HEK293 (cell line): ENCODE measurements around the gene CALHM1.
A peak's percentile ranks its signal among the peaks of the same experiment; 100 is the strongest.

Experiments used
- CTCF ChIA-PET: fragments of 350-600 bp; formaldehyde crosslinking; extraction: SDS; loops from one replicate; lab custom pipeline; 2021; ENCODE audit warnings: antibody characterized with exemption; lab: Yijun Ruan, JAX
- POLR2A ChIA-PET: fragments of 300-600 bp; formaldehyde crosslinking; extraction: SDS; loops from one replicate; lab custom pipeline; 2020; ENCODE audit warnings: antibody characterized with exemption, inconsistent platforms; lab: Yijun Ruan, JAX
- H3K27ac ChIP-seq: fragments of 200-500 bp; sonication (Bioruptor generic); 2 replicates; pipeline ENCODE4 v1.5.1; 2014; ENCODE audit warnings: low read depth, low read length, control low read depth, inconsistent platforms; ENCODE audit errors: extremely low read depth
- H3K36me3 ChIP-seq, 2 experiments: fragments of 200-500 bp in 1 of 2; sonication (Bioruptor generic) in 1 of 2; 1 replicate in 1 of 2; 2 replicates in 1 of 2; pipeline ENCODE4 v1.5.1; 2014 to 2017; ENCODE audit warnings: inconsistent platforms in 2 of 2, low read length in 2 of 2; ENCODE audit not compliant: control insufficient read depth in 2 of 2, insufficient read depth in 1 of 2
- H3K4me1 ChIP-seq: fragments of 200-500 bp; sonication (Bioruptor generic); 2 replicates; pipeline ENCODE4 v1.5.1; 2014; ENCODE audit warnings: mild to moderate bottlenecking, low read length, inconsistent platforms; ENCODE audit not compliant: control insufficient read depth, insufficient read depth
- H3K4me3 ChIP-seq: 2 replicates; pipeline ENCODE4 v1.5.1; 2011; ENCODE audit warnings: low read depth, mild to moderate bottlenecking, control low read depth, low read length, moderate library complexity
- H3K9me3 ChIP-seq: fragments of 200-500 bp; sonication (Bioruptor generic); 2 replicates; pipeline ENCODE4 v1.5.1; 2014; ENCODE audit warnings: low read depth, low read length, inconsistent platforms; ENCODE audit not compliant: control insufficient read depth, insufficient read depth
- EGR2 ChIP-seq: fragments of 450-650 bp; formaldehyde crosslinking; IDR thresholded peaks from 2 replicates; pipeline ENCODE4 v1.5.1; 2016; ENCODE audit warnings: low read depth, missing biosample characterization, missing genetic modification characterization
- KLF16 ChIP-seq: fragments of 450-650 bp; formaldehyde crosslinking; IDR thresholded peaks from 2 replicates; pipeline ENCODE4 v1.5.1; 2017; ENCODE audit warnings: missing biosample characterization, missing genetic modification characterization
- SETDB1 ChIP-seq: IDR thresholded peaks from one replicate; pipeline ENCODE4 v1.6.1; 2017; ENCODE audit warnings: mild to moderate bottlenecking, low read length, moderate library complexity, mixed read lengths; ENCODE audit not compliant: insufficient read length
- ZFHX2 ChIP-seq: fragments of 450-650 bp; formaldehyde crosslinking; conservative IDR thresholded peaks from 2 replicates; pipeline ENCODE4 v1.5.1; 2016; ENCODE audit warnings: missing biosample characterization, missing genetic modification characterization
- ZFP69B ChIP-seq: fragments of 450-650 bp; formaldehyde crosslinking; IDR thresholded peaks from 2 replicates; pipeline ENCODE4 v1.5.1; 2016; ENCODE audit warnings: missing biosample characterization, missing genetic modification characterization
- ZIC2 ChIP-seq: fragments of 450-650 bp; formaldehyde crosslinking; IDR thresholded peaks from 2 replicates; pipeline ENCODE4 v1.5.1; 2016; ENCODE audit warnings: missing biosample characterization, missing genetic modification characterization
- ZNF140 ChIP-seq: fragments of 450-650 bp; formaldehyde crosslinking; IDR thresholded peaks from 2 replicates; pipeline ENCODE4 v1.5.1; 2016; ENCODE audit warnings: missing biosample characterization, missing genetic modification characterization
- ZNF223 ChIP-seq: fragments of 450-650 bp; formaldehyde crosslinking; IDR thresholded peaks from 2 replicates; pipeline ENCODE4 v1.5.1; 2016; ENCODE audit warnings: missing biosample characterization, missing genetic modification characterization
- ZNF341 ChIP-seq: fragments of 450-650 bp; formaldehyde crosslinking; IDR thresholded peaks from 2 replicates; pipeline ENCODE4; 2016; ENCODE audit warnings: low read depth, missing biosample characterization, missing genetic modification characterization
- ZNF362 ChIP-seq: fragments of 450-650 bp; formaldehyde crosslinking; IDR thresholded peaks from 2 replicates; pipeline ENCODE4 v1.5.1; 2016; ENCODE audit warnings: missing biosample characterization, missing genetic modification characterization
- ZNF549 ChIP-seq: fragments of 450-650 bp; IDR thresholded peaks from 2 replicates; pipeline ENCODE4 v1.5.1; 2018; ENCODE audit warnings: missing biosample characterization, missing genetic modification characterization, mild to moderate bottlenecking, inconsistent platforms, moderate library complexity
- ZNF560 ChIP-seq: fragments of 450-650 bp; formaldehyde crosslinking; IDR thresholded peaks from 2 replicates; pipeline ENCODE4 v1.5.1; 2017; ENCODE audit warnings: missing biosample characterization, missing genetic modification characterization, borderline replicate concordance
- ZNF658 ChIP-seq: fragments of 450-650 bp; formaldehyde crosslinking; IDR thresholded peaks from 2 replicates; pipeline ENCODE4; 2016; ENCODE audit warnings: missing biosample characterization, missing genetic modification characterization
- ZNF692 ChIP-seq: fragments of 450-650 bp; formaldehyde crosslinking; IDR thresholded peaks from 2 replicates; pipeline ENCODE4 v1.5.1; 2016; ENCODE audit warnings: missing biosample characterization, missing genetic modification characterization
- ZNF785 ChIP-seq: fragments of 450-650 bp; formaldehyde crosslinking; IDR thresholded peaks from 2 replicates; pipeline ENCODE4 v1.5.1; 2016; ENCODE audit warnings: missing biosample characterization, missing genetic modification characterization
- ZNF791 ChIP-seq: fragments of 450-650 bp; formaldehyde crosslinking; IDR thresholded peaks from 2 replicates; pipeline ENCODE4 v1.5.1; 2016; ENCODE audit warnings: missing biosample characterization, missing genetic modification characterization

Gene CALHM1

GRCh38 chr10:103456074-103456660 lies 2.5 kb downstream of the CALHM1 start:
- ChIA-PET POLR2A (interaction anchor here (0.6 kb wide), 1 partner anchor 64 kb away, joined by 3 read pairs; no protein-coding TSS in a partner anchor), CTCF (interaction anchor here (0.9 to 1.0 kb wide), 2 partner anchors 19 to 27 kb away, joined by 4 read pairs; no protein-coding TSS in a partner anchor)
- Histone ChIP-seq H3K4me1 (peaks cover 4% of the 10 kb centered on the region), H3K36me3 (no peaks in the 10 kb centered on the region), H3K9me3 (no peaks in the 10 kb centered on the region), H3K27ac (no peak overlapping the region), H3K4me3 (no peak overlapping the region)
- TF ChIP-seq ZNF341 (tag by site-specific recombination) = no peak
- no peak for TF ChIP-seq ZNF362 (tag by site-specific recombination)
- TF ChIP-seq ZNF549 (tag by site-specific recombination) = no peak
- no peak for TF ChIP-seq ZNF223 (tag by site-specific recombination)
- TF ChIP-seq ZNF560 (tag by site-specific recombination) = no peak
- TF ChIP-seq ZIC2 = no peak

DNA sequence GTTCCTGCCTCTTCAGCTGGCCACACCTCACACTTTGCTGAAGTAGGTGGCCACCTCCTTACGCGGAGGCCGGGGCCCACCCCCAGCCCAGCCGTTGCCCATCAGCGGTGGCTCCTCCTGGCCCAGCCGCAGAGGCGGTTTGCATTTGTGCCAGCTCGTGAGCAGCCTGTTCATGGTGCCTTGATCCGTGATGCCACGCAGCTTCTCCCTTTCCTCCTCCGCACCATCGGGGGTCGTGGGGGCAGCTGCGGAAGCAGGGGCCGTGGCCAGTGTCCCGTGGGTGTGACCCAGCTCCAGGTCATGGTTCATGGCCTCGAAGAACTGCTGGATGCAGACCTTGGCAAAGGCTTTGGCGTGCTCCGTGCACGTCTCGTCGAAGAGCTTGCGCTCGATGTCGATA lies 3.5 kb downstream of the CALHM1 start:
- peaks cover 9% of the 10 kb centered on the region for H3K4me1 ChIP-seq
- H3K36me3 ChIP-seq = peaks cover 0 to 6% of the 10 kb centered on the region in 2 experiments; a peak in 1 of 3 replicates
- peak; percentile 44; the same call in 1 of the 2 replicates for TF ChIP-seq EGR2 (tag by site-specific recombination)
- no peak for TF ChIP-seq SETDB1
- peak; percentile 43; the same call in 1 of the 2 replicates for TF ChIP-seq ZNF692 (tag by site-specific recombination)
- TF ChIP-seq ZFHX2 (tag by site-specific recombination) = peak; percentile 56
- 0 out of 2 replicates have a peak, but pooled peaks have one; percentile 36 for TF ChIP-seq ZFP69B (tag by site-specific recombination)
- H3K9me3 ChIP-seq = no peaks in the 10 kb centered on the region
- ChIA-PET CTCF (interaction anchor here (0.9 to 1.0 kb wide), 2 partner anchors 20 to 28 kb away, joined by 4 read pairs; no protein-coding TSS in a partner anchor), POLR2A (no interaction called here)
- no peak overlapping the region for H3K4me3 ChIP-seq
- H3K27ac ChIP-seq = no peak overlapping the region

DNA sequence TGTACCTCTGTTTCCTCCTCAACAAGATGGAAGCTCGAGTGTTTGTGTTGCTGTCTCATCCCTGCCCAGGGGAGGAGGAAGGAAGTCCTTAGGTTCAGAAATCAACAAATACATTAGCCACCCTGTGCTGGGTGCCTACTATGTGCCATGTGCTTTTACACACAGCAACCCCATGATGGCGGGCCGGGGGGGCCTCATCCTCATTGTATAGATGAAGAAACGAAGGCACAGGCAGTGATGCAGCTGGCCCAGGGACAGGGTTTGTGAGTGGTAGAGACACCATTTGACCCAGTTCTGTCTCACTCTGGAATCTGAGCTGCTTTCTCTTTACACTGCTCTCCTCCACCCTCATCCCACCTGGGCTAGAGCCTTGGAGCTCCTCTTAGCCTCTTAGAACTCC lies 4.7 kb downstream of the CALHM1 start:
- H3K36me3 ChIP-seq = peaks cover 0 to 18% of the 10 kb centered on the region in 2 experiments; a peak in 1 of 3 replicates
- no peaks in the 10 kb centered on the region for H3K9me3 ChIP-seq
- TF ChIP-seq ZNF791 (no peak), ZNF658 (tag by site-specific recombination) (no peak), KLF16 (tag by site-specific recombination) (no peak), ZNF140 (tag by site-specific recombination) (no peak), ZNF785 (tag by site-specific recombination) (no peak)
- TF ChIP-seq, all 188 proteins: peak for 0
- Histone ChIP-seq H3K27ac (no peak overlapping the region), H3K4me3 (no peak overlapping the region), H3K4me1 (peaks cover 9% of the 10 kb centered on the region)
- POLR2A ChIA-PET = interaction anchor here (0.8 kb wide), 1 partner anchor 11 kb away, joined by 4 read pairs; no protein-coding TSS in a partner anchor
- CTCF ChIA-PET = interaction anchor here (0.6 to 1.3 kb wide), 5 partner anchors 27 to 1284 kb away, joined by 3 to 4 read pairs (median 3); no protein-coding TSS in a partner anchor
